ENCODE data around the gene C5orf47.

Gene C5orf47

GRCh38 chr5:173989432-173990082 is 587 bp downstream of the C5orf47 start:
- Histone ChIP-seq H2BK5ac (ENCODE audit: low read length) (peak overlapping the region; percentile 95), H3K23ac (ENCODE audit: low read depth, low read length, poor library complexity) (peak overlapping the region; percentile 89), H3K36me3 (replicated peaks in 1 of 2; ENCODE audit: control insufficient read depth in 2 of 2, insufficient read depth in 2 of 2, low read length in 2 of 2) (no peaks in the 10 kb centered on the region), H3K4ac (ENCODE audit: low read length) (peak overlapping the region; percentile 53), H3K4me3 (ENCODE audit: low read length in 2 of 2) (no peak overlapping the region), H3K4me1 (ENCODE audit: control insufficient read depth in 2 of 2, insufficient read depth in 1 of 2, low read depth in 1 of 2, low read length in 2 of 2) (no peaks in the 10 kb centered on the region), H3K18ac (ENCODE audit: low read length) (peak overlapping the region; percentile 52), H3K9ac (ENCODE audit: low read depth, low read length, poor library complexity) (no peak overlapping the region), H3K4me2 (ENCODE audit: insufficient read depth, low read length, poor library complexity, severe bottlenecking) (no peak overlapping the region), H2BK12ac (ENCODE audit: low read length) (peak overlapping the region; percentile 84), H2BK15ac (ENCODE audit: low read length) (peak overlapping the region; percentile 91), H4K8ac (ENCODE audit: low read depth, low read length) (no peak overlapping the region), H3K9me3 (replicated peaks in 1 of 2; ENCODE audit: control insufficient read depth in 2 of 2, insufficient read depth in 1 of 2, low read depth in 1 of 2, low read length in 2 of 2) (no peaks in the 10 kb centered on the region), H3K14ac (ENCODE audit: low read length) (peak overlapping the region; percentile 38), H3K79me1 (ENCODE audit: low read depth, low read length) (peaks cover 2% of the 10 kb centered on the region), H3K27me3 (ENCODE audit: control insufficient read depth in 3 of 3, insufficient read depth in 3 of 3, low read depth in 1 of 3, low read length in 3 of 3) (no peaks in the 10 kb centered on the region), H2AK5ac (ENCODE audit: low read depth, low read length) (peak overlapping the region; percentile 96), H3K27ac (replicated peaks; ENCODE audit: low read length) (no peak overlapping the region), H2BK120ac (ENCODE audit: low read depth, low read length) (peak overlapping the region; percentile 61), H4K91ac (ENCODE audit: low read depth, low read length, poor library complexity) (peak overlapping the region; percentile 72), H2AFZ (ENCODE audit: low read length) (no peak overlapping the region)
- no CpG with 5 or more reads among the region's 41 CpGs for WGBS, 2 donors (ENCODE audit: extremely low coverage in 2 of 2, insufficient read length in 2 of 2, insufficient replicate concordance in 1 of 2)
- no peak for DNase-seq (ENCODE audit: low spot score)

GRCh38 chr5:173997331-173997730 is 8.4 kb downstream of the C5orf47 start:
- Histone ChIP-seq H4K8ac (ENCODE audit: low read depth, low read length) (peak overlapping the region; percentile 86), H3K4me1 (ENCODE audit: control insufficient read depth in 2 of 2, insufficient read depth in 1 of 2, low read depth in 1 of 2, low read length in 2 of 2) (no peaks in the 10 kb centered on the region), H3K27ac (replicated peaks; ENCODE audit: low read length) (no peak overlapping the region), H2BK120ac (ENCODE audit: low read depth, low read length) (no peak overlapping the region), H3K9me3 (replicated peaks in 1 of 2; ENCODE audit: control insufficient read depth in 2 of 2, insufficient read depth in 1 of 2, low read depth in 1 of 2, low read length in 2 of 2) (no peaks in the 10 kb centered on the region), H3K14ac (ENCODE audit: low read length) (no peak overlapping the region), H4K91ac (ENCODE audit: low read depth, low read length, poor library complexity) (no peak overlapping the region), H3K4me3 (ENCODE audit: low read length in 2 of 2) (no peak overlapping the region), H2BK12ac (ENCODE audit: low read length) (no peak overlapping the region), H2AFZ (ENCODE audit: low read length) (no peak overlapping the region), H3K4me2 (ENCODE audit: insufficient read depth, low read length, poor library complexity, severe bottlenecking) (no peak overlapping the region), H3K9ac (ENCODE audit: low read depth, low read length, poor library complexity) (peak overlapping the region; percentile 70), H3K27me3 (ENCODE audit: control insufficient read depth in 3 of 3, insufficient read depth in 3 of 3, low read depth in 1 of 3, low read length in 3 of 3) (peaks cover 0 to 9% (median 0%) of the 10 kb centered on the region in 3 experiments), H2BK15ac (ENCODE audit: low read length) (no peak overlapping the region), H2BK5ac (ENCODE audit: low read length) (no peak overlapping the region), H3K36me3 (replicated peaks in 1 of 2; ENCODE audit: control insufficient read depth in 2 of 2, insufficient read depth in 2 of 2, low read length in 2 of 2) (no peaks in the 10 kb centered on the region), H2AK5ac (ENCODE audit: low read depth, low read length) (no peak overlapping the region), H3K23ac (ENCODE audit: low read depth, low read length, poor library complexity) (no peak overlapping the region), H3K18ac (ENCODE audit: low read length) (no peak overlapping the region), H3K79me1 (ENCODE audit: low read depth, low read length) (no peaks in the 10 kb centered on the region), H3K4ac (ENCODE audit: low read length) (peak overlapping the region; percentile 56)
- no CpG with 5 or more reads among the region's 4 CpGs for WGBS, 2 donors (ENCODE audit: extremely low coverage in 2 of 2, insufficient read length in 2 of 2, insufficient replicate concordance in 1 of 2)
- DNase-seq (ENCODE audit: low spot score): no peak

- WGBS, 2 donors (ENCODE audit: extremely low coverage in 2 of 2, insufficient read length in 2 of 2, insufficient replicate concordance in 1 of 2): no CpG with 5 or more reads among the region's 4 CpGs
Observed at GRCh38 chr5:173998531-173998930, 9.6 kb downstream of the C5orf47 start.

GRCh38 chr5:174000076-174000475 is 11.1 kb downstream of the C5orf47 start:
- Histone ChIP-seq H3K4ac (ENCODE audit: low read length) (no peak overlapping the region), H3K4me1 (ENCODE audit: control insufficient read depth in 2 of 2, insufficient read depth in 1 of 2, low read depth in 1 of 2, low read length in 2 of 2) (no peaks in the 10 kb centered on the region), H3K4me3 (ENCODE audit: low read length in 2 of 2) (no peak overlapping the region), H2BK15ac (ENCODE audit: low read length) (no peak overlapping the region), H2BK120ac (ENCODE audit: low read depth, low read length) (no peak overlapping the region), H2AK5ac (ENCODE audit: low read depth, low read length) (no peak overlapping the region), H3K23ac (ENCODE audit: low read depth, low read length, poor library complexity) (no peak overlapping the region), H3K36me3 (replicated peaks in 1 of 2; ENCODE audit: control insufficient read depth in 2 of 2, insufficient read depth in 2 of 2, low read length in 2 of 2) (no peaks in the 10 kb centered on the region), H3K79me1 (ENCODE audit: low read depth, low read length) (no peaks in the 10 kb centered on the region), H2BK12ac (ENCODE audit: low read length) (no peak overlapping the region), H3K9ac (ENCODE audit: low read depth, low read length, poor library complexity) (no peak overlapping the region), H3K27me3 (ENCODE audit: control insufficient read depth in 3 of 3, insufficient read depth in 3 of 3, low read depth in 1 of 3, low read length in 3 of 3) (peaks cover 0 to 15% (median 0%) of the 10 kb centered on the region in 3 experiments), H3K14ac (ENCODE audit: low read length) (no peak overlapping the region), H4K91ac (ENCODE audit: low read depth, low read length, poor library complexity) (no peak overlapping the region), H3K4me2 (ENCODE audit: insufficient read depth, low read length, poor library complexity, severe bottlenecking) (no peak overlapping the region), H3K18ac (ENCODE audit: low read length) (no peak overlapping the region), H3K9me3 (replicated peaks in 1 of 2; ENCODE audit: control insufficient read depth in 2 of 2, insufficient read depth in 1 of 2, low read depth in 1 of 2, low read length in 2 of 2) (no peaks in the 10 kb centered on the region), H3K27ac (replicated peaks; ENCODE audit: low read length) (no peak overlapping the region), H4K8ac (ENCODE audit: low read depth, low read length) (no peak overlapping the region), H2AFZ (ENCODE audit: low read length) (no peak overlapping the region), H2BK5ac (ENCODE audit: low read length) (no peak overlapping the region)
- WGBS, 2 donors (ENCODE audit: extremely low coverage in 2 of 2, insufficient read length in 2 of 2, insufficient replicate concordance in 1 of 2): no CpG with 5 or more reads among the region's 4 CpGs
- DNase-seq (ENCODE audit: low spot score): no peak

More at GRCh38 chr5:173998531-173998930, 9.6 kb downstream of the C5orf47 start:
- Histone ChIP-seq H3K4me3 (ENCODE audit: low read length in 2 of 2) (no peak overlapping the region), H3K9ac (ENCODE audit: low read depth, low read length, poor library complexity) (no peak overlapping the region), H2AK5ac (ENCODE audit: low read depth, low read length) (no peak overlapping the region), H3K4ac (ENCODE audit: low read length) (no peak overlapping the region), H2BK5ac (ENCODE audit: low read length) (no peak overlapping the region), H3K4me2 (ENCODE audit: insufficient read depth, low read length, poor library complexity, severe bottlenecking) (no peak overlapping the region), H2BK12ac (ENCODE audit: low read length) (no peak overlapping the region), H2BK120ac (ENCODE audit: low read depth, low read length) (no peak overlapping the region), H3K27ac (replicated peaks; ENCODE audit: low read length) (no peak overlapping the region), H3K4me1 (ENCODE audit: control insufficient read depth in 2 of 2, insufficient read depth in 1 of 2, low read depth in 1 of 2, low read length in 2 of 2) (no peaks in the 10 kb centered on the region), H2AFZ (ENCODE audit: low read length) (no peak overlapping the region), H4K8ac (ENCODE audit: low read depth, low read length) (no peak overlapping the region), H3K27me3 (ENCODE audit: control insufficient read depth in 3 of 3, insufficient read depth in 3 of 3, low read depth in 1 of 3, low read length in 3 of 3) (peaks cover 0 to 13% (median 0%) of the 10 kb centered on the region in 3 experiments), H3K36me3 (replicated peaks in 1 of 2; ENCODE audit: control insufficient read depth in 2 of 2, insufficient read depth in 2 of 2, low read length in 2 of 2) (no peaks in the 10 kb centered on the region), H3K18ac (ENCODE audit: low read length) (no peak overlapping the region), H4K91ac (ENCODE audit: low read depth, low read length, poor library complexity) (no peak overlapping the region), H2BK15ac (ENCODE audit: low read length) (no peak overlapping the region), H3K14ac (ENCODE audit: low read length) (no peak overlapping the region), H3K79me1 (ENCODE audit: low read depth, low read length) (no peaks in the 10 kb centered on the region), H3K9me3 (replicated peaks in 1 of 2; ENCODE audit: control insufficient read depth in 2 of 2, insufficient read depth in 1 of 2, low read depth in 1 of 2, low read length in 2 of 2) (no peaks in the 10 kb centered on the region), H3K23ac (ENCODE audit: low read depth, low read length, poor library complexity) (no peak overlapping the region)
- DNase-seq (ENCODE audit: low spot score): no peak

Data from neuronal stem cell (in vitro differentiated cells).